SK-MEL-5 (cell line): ENCODE measurements around the gene ELAVL3. TPM values are rescaled to one million over a fixed set of nuclear protein-coding genes. Genes with fewer than 3 reads are reported as not detected.
"Not testable (repeated sequence)": the region's sequence is repeated elsewhere in the genome, so short reads cannot be mapped to it uniquely, and the experiment has no call there.

Source experiments
- DNase-seq: peaks from one replicate; pipeline ENCODE4 v3.0.0-alpha.2; 2016; ENCODE audit warnings: low read depth, low spot score
- in situ Hi-C: cut with HindIII; loops from 2 replicates; pipeline ENCODE4 v1.10.0; 2016; ENCODE audit warnings: low sequenced_read_pairs, high pct_unique_total_duplicates, low pct_unique_long_range_greater_than_20kb
- total RNA-seq: library from RNA; depleted of rRNA; stranded (reverse); fragments of >200 nt; shearing (Covaris generic); gene quantifications from 2 replicates; pipeline ENCODE4 v1.2.3, GENCODE V29; 2014

Gene ELAVL3
- total RNA-seq, 1 experiment from 2014 or later, result not detected

- DNase-seq, result no peak
- in situ Hi-C loops, result no loop called here
Measured at GRCh38 chr19:11423164-11423790, 57.6 kb downstream of the ELAVL3 start.

- DNase-seq, result no peak
- in situ Hi-C loops, result no loop called here
Measured at GRCh38 chr19:11422163-11423065, 58.4 kb downstream of the ELAVL3 start.

GRCh38 chr19:11421371-11422098 lies 59.3 kb downstream of the ELAVL3 start:
- DNase-seq, result no peak
- in situ Hi-C loops, result no loop called here

- no peak for DNase-seq
- in situ Hi-C loops, result no loop called here
Measured at GRCh38 chr19:11420429-11421370, 60.1 kb downstream of the ELAVL3 start.

- in situ Hi-C loops, result no loop called here
- DNase-seq, result no peak
Measured at GRCh38 chr19:11418549-11419506, 62.0 kb downstream of the ELAVL3 start, which contains the start of gene RGL3. RGL3 (minus strand) TSS chr19:11419314; CDS start chr19:11419278, 36 bp downstream.

GRCh38 chr19:11418094-11418548 lies 62.7 kb downstream of the ELAVL3 start:
- DNase-seq, result no peak
- in situ Hi-C loops, result no loop called here

- in situ Hi-C loops, result no loop called here
- DNase-seq, result no peak
Measured at GRCh38 chr19:11416346-11417052, 64.3 kb downstream of the ELAVL3 start.

- in situ Hi-C loops, result no loop called here
Measured at GRCh38 chr19:11414544-11414943, 66.3 kb downstream of the ELAVL3 start.

GRCh38 chr19:11410682-11411081 lies 70.2 kb downstream of the ELAVL3 start:
- DNase-seq, result no peak
- in situ Hi-C loops, result no loop called here

More at GRCh38 chr19:11414544-11414943, 66.3 kb downstream of the ELAVL3 start:
- DNase-seq, result no peak

- in situ Hi-C loops, result no loop called here
- no peak for DNase-seq
Measured at GRCh38 chr19:11408591-11408990, 72.3 kb downstream of the ELAVL3 start.

- in situ Hi-C loops, DNase-seq: not testable (repeated sequence)
Measured at GRCh38 chr19:11406703-11407236, 74.1 kb downstream of the ELAVL3 start.

GRCh38 chr19:11405846-11406643 lies 74.8 kb downstream of the ELAVL3 start:
- in situ Hi-C loops, result no loop called here
- no peak for DNase-seq

GRCh38 chr19:11404588-11405222 lies 76.1 kb downstream of the ELAVL3 start:
- no peak for DNase-seq

More at GRCh38 chr19:11404588-11405222, 76.1 kb downstream of the ELAVL3 start:
- in situ Hi-C loops, result no loop called here
